SK-N-MC (cell line): Measurements from ENCODE around the gene NTRK2.

Experiments
- EZH2 ChIP-seq: fragments of 200-600 bp; sonication (generic); IDR thresholded peaks from one replicate; pipeline ENCODE4 v1.6.1; 2017; ENCODE audit warnings: antibody characterized with exemption
- FOXP2 ChIP-seq: optimal IDR thresholded peaks from 2 replicates; pipeline ENCODE3; 2011; ENCODE audit warnings: mild to moderate bottlenecking, moderate library complexity; ENCODE audit not compliant: insufficient read depth; ENCODE audit errors: extremely low read length, control extremely low read depth
- POLR2AphosphoS5 ChIP-seq: IDR thresholded peaks from 2 replicates; pipeline ENCODE4 v1.6.1; 2012; ENCODE audit warnings: mild to moderate bottlenecking, low read depth, low read length, borderline replicate concordance

GRCh38 chr9:84671586-84672521, 2.3 kb downstream of the NTRK2 start:
- TF ChIP-seq EZH2 (no peak), POLR2AphosphoS5 (no peak), FOXP2 (no peak)
